GM12864 (cell line): Measurements from ENCODE around the gene TSPAN9.

ENCODE experiments used
- DNase-seq: peaks from one replicate; pipeline ENCODE4 v3.0.0-alpha.2; 2011; ENCODE audit warnings: low read depth
- H3K4me3 ChIP-seq: 2 replicates; pipeline ENCODE4 v1.5.1; 2011; ENCODE audit warnings: mild to moderate bottlenecking, low read depth, low read length, control low read depth
- CTCF ChIP-seq: IDR thresholded peaks from 2 replicates; pipeline ENCODE4 v1.5.1; 2011; ENCODE audit warnings: low read depth, mild to moderate bottlenecking, moderate library complexity, low read length, control low read depth, inconsistent platforms; ENCODE audit errors: missing control alignments

The TSPAN9 gene

DNA sequence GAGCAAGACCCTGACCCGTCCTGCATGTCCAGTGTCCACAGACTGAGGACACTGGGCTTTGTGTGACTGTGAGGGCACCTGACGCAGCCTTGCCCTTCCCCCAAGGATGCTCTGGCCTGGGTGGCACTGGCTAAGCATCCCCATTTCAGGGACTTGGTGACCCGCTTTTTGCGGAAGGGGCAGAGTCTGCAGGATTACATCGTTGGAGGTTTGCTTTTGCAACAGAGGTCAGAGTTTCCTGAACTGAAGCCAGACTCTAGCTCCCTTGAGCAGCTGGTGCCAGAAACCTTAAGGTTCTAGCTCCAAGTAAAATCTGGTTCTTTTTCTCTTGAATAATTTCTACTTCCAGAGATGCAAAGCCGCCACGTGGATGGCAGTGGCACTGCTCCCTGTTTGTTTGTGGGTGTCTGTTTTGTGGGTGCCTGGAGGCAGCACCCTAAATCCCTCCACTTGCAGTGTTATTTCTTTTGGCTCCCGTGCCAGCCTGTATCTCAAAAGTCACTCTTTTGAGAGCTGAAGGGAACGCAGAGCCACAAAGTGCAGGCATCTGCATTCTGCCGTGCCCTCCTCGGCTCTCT lies 184.7 kb downstream of the TSPAN9 start:
- DNase-seq = no peak
- no peak overlapping the region for H3K4me3 ChIP-seq
- TF ChIP-seq CTCF = no peak

GRCh38 chr12:3262470-3262869 lies 185.3 kb downstream of the TSPAN9 start:
- TF ChIP-seq CTCF = no peak
- H3K4me3 ChIP-seq = no peak overlapping the region
- DNase-seq = no peak

DNA sequence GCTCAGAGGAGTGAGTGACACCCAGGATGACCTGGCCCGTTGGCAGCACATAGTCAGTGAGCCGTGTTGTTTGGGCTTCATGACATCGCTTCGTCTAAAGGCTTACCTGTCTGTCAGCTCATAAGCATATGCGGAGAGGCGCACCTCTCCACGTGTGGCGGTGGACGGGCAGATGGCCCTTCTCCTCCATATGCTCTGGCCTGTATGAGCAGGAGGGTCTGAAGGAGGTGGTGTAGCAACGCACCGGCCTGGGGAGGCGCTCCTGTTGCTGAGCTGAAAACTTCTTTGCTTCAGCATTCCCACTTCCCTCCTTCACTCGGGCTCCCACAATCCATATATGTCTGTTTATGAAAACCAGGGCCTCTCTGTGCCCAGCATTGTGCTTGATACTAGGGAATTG lies 186.1 kb downstream of the TSPAN9 start:
- TF ChIP-seq CTCF = no peak
- no peak for DNase-seq

GRCh38 chr12:3263939-3264922 lies 187.1 kb downstream of the TSPAN9 start:
- H3K4me3 ChIP-seq = no peak overlapping the region
- no peak for TF ChIP-seq CTCF
- DNase-seq = no peak

More for the DNA sequence above, 186.1 kb downstream of the TSPAN9 start:
- H3K4me3 ChIP-seq = no peak overlapping the region

DNA sequence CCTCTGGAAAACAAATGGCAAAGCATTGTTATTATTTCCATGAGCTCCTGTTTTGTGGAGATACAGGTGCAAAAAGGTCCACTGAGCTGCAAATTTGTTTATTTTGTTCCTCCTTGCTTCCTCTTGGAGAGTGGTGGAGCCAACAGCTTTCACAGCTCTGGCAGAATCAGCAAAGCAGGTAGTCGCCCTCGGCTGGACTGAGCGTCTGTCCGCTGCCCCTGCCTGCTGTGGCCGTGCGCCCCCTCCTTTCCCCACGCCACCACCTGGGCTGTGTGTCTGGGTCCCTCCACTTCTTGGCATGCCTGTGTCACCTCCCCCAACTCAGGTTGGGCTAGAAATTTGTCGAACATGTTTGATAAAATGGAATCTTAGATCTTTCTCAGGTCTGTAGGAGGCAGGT lies 188.2 kb downstream of the TSPAN9 start:
- no peak for DNase-seq
- H3K4me3 ChIP-seq = no peak overlapping the region
- TF ChIP-seq CTCF = no peak

- H3K4me3 ChIP-seq = no peak overlapping the region
- TF ChIP-seq CTCF = no peak
- DNase-seq = no peak
Observed at GRCh38 chr12:3266638-3267037, 189.5 kb downstream of the TSPAN9 start.
